Measurements from ENCODE around the gene SND1.

GRCh38 chr7:127872122-127872521 is 220.1 kb downstream of the SND1 start:
- TF ChIP-seq CTCF (conservative IDR thresholded peaks at IDR 0.05; ENCODE audit: low read depth, low read length) (no peak), EZH2 (IDR thresholded peaks at IDR 0.05; ENCODE audit: low read length, unreplicated experiment) (no peak)

Measured in PC-3 (cell line).